Stimulated activated CD8-positive, alpha-beta memory T cell treated with anti-CD3 and anti-CD28 coated beads, Interleukin-4, amount 100 ng/mL, for 1 hour (primary cell): ENCODE results near the gene CACHD1.

Experiments used
- DNase-seq, 2 donors: peaks; one replicate each; pipeline ENCODE4 v3.0.0-alpha.2; 2020; ENCODE audit warnings: low read depth in 2 of 2, low spot score in 1 of 2

The CACHD1 gene

DNA sequence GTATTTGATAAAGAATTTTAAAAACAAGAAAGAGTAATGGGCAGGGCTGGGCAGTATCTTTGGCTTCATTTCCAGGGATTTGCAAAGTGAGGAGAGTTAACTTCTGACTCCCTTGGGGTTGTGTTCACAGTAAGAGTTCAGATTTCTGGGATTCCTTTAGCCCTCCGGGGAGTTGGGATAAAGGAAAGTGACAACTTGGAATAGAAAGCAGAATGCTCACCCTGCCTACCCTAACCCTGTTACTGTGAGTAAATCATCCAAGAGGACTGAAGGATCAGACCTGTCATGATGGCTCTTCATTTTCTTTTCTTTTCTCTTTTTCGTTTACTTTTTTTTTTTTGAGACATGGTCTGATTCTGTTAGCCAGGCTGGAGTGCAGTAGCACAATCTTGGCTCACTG, 76.1 kb downstream of the CACHD1 start:
- no peak for DNase-seq

DNA sequence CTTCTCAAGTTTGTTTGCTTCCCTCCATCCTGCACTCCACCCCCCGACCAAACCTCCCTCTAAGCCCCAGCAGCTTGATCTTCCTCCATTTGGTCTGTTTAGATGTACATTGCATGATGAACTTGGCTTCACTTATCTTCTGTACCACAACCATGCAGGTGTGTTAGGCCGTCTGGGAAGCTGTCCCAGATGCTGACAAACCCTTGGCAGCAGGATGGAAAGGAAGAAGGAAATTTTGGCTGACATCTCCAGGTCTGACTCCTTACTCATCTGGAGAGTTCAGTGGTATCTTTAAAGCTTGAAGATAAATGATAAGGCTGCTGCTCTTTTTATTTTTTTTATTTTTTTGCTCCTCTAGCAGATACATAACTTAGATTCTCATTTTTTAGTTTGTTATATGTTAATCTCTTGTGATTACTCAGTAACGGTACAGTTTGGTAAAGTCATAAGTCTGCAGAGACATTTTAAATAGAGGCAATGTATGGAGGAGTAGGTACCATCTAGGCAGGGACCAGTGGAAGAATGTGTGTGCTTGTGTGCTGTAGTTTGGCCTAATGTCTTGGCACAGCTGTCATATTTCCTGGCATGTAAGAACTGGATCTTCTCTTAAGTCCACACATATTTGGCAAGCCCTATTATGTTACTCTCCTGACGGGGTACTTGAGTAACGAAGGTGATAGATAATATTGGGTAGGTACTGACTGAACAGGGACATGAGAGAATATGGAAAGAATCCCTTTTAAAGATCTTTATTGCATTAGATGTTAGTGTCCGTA, 79.7 kb downstream of the CACHD1 start:
- no peak for DNase-seq

DNA sequence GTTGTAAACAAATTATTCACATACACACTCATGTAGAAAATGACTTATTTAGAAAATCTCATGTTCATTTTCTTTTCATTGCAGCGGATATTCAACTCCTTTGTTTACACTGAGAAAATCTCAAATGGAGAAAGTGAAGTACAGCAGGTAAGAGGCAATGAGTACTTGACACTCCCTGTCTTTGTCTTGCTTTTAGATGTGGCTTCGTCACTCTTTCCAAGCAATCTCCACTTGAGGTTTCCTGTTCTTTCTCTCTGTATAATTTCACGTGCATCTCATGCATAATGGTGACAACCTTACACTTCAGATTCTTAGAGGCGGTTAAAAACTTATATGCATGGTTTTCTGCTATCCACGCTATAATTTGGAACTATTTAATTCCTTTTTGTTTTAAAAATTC, 80.6 kb downstream of the CACHD1 start:
- no peak for DNase-seq

DNA sequence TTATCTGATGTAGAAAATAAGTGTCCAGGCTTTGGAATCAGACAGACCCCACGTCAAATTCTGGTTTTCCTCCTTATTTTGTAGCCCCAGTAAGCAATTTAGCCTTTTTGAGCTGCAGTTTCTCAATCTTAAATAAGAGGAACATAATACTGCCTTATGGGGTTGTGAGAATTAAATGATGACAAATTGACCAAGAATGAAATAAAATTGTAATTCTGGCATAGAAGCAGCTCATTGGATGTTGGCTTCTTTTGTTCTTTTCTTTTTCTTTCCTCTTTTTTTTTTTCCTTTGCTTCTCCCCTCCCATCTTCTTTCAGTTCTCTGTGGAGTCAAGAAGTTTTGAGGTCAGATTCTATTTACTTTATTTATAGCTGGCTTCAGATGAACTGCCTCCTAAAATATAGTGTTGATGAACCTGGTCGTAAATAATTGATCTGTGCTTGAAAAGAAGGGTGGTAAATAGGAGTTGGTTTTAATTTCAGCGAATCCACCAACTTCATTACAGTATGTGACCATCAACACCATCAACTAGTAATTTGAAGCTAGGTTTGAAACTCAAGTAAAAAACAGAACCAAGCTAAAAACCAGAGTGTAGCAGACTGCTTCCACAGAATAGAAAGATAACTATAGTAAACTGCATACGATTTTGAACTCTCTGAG, 81.1 kb downstream of the CACHD1 start:
- no peak for DNase-seq

DNA sequence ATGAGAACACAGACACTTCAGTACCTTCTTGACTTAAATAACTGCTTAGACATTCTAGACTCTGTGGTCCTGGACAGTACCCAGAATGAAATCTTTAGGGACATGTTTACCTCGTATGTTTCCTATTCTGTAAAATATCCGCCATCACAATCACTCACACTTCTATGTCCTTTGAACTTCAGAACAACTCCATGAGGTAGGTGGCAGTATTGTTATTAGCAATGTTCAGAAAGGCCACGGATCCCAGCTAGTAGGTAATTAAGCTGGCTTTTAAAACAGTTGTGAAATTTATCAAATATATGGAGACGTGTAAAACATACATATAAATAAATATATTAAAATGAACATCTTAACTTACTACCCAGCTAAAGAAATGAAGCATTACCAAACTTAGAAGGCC, 83.4 kb downstream of the CACHD1 start:
- no peak for DNase-seq

DNA sequence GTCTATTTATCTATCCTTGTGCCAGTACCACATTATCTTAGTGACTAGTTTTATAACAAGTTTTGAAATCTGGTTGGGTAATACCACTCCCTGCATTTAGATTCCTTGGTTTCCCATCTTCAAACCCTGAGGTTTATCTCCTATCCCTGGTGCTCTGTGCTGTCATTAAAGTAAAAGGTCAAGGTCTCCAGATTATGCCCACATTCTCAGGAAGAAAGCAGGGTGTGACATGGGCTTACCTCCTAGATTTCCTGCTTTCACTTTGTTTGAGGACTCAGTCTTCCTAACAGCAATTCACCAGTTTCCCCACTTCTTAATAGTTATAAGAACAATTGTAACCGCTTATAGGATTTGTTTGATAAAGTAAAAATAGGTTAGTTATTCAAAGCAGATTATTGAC, 86.0 kb downstream of the CACHD1 start:
- no peak for DNase-seq

DNA sequence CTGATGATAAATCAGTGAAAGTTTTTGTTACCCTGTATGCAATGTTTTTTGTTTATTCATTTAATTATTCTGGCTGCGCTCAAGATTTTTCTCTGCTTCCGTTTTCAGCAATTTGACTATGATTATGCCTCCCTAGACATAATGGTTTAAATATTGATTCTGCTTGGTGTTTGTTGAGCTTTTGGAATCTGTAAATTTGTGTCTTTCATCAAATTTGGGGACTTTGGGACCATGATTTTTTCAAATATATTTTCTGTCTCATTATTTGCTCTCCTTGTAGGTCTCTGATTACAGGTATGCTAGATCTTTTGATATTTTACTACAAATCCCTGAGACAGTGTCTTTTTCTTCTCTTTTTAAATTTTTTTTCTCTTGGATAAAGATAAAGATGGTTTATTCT, 92.1 kb downstream of the CACHD1 start:
- DNase-seq, result no peak

DNA sequence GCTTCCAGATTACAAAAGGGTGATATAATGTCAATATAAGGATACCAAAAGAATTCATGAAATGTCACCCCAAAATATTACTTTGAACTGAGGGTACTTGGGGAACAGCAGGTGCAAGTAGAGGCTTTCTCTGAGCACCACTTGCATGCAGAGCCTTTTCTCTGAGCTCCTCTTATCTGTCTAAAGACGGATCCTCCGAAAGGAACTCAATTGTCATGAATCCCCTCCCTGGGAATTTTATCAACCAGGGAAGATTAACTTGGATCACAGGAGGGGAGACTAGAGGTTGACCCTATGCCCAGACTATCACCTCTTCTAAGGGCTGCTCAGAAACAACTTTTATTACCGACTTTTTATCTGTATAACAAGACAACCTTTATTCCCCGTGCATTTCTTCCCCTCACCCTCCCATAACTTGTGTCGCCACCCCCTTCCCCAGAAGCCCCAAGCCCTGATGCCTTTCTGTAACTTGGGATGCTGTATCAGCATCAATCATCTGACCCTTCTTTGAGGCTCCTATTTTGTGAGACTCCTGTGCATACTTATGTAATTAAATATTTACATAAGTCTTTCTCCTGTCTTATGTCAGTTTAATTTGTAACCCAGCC, 94.1 kb downstream of the CACHD1 start:
- no peak for DNase-seq

DNA sequence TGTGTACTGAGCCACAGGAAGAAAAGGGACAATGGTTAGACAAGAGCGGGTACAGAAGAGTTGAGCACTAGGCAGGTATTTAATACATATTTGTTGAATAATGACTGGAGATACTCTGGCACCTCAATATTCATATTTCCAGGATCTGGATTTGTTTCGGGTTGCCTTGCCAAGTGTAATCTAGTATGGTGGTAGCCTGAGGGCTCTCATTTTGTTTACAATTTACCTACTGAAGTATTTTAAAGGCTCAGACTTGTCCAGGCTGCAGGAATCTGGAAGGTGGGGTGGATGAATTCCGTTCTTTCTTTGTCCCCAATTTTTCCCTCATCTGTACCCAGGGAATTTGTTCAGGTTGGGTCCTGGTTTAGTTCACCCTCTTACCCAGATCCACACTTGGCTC, 95.0 kb downstream of the CACHD1 start:
- DNase-seq, result no peak

DNA sequence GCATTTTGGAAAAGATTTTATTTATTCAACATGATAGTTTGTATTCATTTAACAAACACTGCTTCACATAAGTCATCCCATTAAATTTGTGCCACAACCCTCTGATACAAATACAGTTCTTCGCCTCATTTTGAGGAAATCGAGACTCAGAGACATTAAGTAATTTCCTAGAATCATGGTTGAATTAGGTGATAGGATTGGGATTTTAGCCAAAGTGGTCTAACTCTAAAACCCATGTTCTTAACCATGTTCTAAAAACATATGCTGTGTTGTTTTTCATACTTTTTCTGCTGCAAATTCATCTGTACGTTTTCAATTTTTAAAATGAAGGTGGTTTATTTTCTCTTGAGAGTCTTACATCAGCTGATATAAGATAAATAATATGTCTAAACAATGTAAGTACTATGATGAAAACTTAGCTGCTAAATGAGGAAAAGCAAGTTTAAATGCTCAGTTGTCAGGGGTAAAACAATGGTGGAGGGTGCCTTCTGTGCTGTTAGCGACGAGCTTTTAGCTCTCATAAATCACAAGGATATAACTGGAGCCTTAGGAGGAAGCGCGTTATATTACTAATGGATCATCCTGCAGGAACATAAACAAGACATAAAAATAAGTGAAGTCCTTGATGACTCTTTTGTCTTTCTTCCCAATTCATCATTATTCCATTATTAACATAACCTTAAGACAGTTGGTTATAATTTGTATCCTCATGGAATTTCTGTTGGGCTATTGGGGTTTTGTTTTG, 97.7 kb downstream of the CACHD1 start:
- DNase-seq, result no peak

DNA sequence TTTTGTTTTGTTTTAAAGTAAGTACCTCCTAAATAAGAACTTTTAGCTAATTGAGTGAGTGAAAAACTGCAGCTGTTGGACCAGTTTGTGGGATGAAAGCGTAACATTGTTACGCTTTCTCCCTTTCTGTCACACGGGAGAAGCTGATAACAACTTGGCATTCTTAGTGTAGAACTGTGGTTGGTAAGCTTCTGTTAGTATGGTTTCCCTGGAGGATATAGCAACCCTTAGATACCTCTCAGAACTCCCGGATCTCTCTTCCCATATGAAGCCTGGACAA, 98.2 kb downstream of the CACHD1 start:
- no peak for DNase-seq

DNA sequence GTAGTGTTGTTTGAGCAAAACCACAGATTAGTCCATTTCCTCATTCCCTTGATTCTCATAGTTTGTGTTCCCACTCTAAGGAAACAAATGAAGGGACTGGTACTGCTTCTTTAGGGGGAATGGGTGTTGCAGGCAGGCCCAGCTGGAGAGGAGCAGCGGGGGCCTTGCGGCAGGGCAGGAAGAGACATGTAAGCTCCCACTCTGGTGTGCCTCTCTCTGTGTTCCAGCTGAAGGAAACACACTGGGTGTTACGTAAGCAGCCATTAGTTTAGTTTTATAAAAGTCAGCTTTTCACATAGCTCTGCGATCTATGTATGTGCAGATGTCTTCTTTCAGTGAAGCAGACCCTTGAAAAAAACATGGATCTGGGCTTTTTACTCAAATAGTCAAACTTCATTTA, 99.5 kb downstream of the CACHD1 start:
- DNase-seq, result no peak

DNA sequence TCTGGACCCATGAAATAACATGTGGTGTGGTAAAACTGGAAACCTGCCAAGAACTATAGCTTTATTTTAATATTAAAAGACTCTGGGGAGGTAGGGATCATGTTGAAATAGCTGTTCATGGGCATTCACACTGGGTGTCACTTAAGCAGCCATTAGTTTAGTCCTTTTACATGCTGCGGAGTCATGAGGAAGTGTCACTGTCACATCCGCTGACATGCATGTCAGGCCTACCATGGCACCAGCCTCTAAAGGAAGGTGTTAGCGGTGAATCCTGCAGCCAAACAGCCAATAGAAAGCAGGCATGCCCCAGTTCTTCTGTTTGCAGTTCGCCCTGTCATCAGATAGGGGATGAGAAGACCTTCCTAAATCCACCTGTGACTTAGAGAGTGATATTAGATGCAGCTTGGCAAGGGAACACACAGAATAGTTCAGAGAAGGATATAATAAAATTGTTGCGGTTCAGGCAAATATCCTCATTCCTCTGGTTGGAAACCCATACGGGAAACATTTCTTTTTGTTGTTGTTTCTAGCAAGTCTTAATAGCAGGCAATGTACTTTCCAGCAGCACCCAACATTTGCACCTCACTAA, 100.4 kb downstream of the CACHD1 start:
- DNase-seq, result no peak

DNA sequence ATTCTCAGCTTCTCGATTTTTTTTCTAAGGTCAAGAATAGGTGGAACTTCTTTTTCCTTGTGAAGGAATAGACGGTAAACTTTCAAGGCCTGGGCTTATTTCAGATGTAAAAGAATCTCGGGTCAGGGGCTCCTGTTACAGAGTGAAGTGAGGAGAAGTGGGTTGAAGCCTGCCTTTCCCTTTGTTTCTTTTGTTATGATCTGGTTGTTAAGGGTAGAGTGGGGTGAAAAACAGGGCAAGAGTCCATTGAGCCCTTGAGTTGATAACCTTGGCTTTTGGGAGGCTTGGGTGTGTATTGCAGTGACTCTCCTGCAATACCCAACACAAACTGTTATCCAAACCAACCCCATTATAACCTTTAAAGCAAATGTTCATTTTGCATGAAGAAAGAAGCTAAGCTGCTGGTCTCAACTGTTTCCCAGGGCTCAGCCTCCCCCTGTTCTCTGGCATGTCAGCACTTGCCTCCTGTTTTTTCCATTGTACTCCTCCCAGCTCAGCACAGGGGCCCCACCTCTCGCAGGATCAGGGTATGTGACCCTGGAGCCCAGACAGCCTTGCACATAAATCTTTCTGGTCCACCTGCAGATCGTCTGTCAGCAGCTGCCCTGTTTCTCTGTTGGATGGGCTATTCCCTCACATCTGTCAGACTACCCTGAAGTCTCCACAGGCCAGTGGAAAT, 102.4 kb downstream of the CACHD1 start:
- no peak for DNase-seq

DNA sequence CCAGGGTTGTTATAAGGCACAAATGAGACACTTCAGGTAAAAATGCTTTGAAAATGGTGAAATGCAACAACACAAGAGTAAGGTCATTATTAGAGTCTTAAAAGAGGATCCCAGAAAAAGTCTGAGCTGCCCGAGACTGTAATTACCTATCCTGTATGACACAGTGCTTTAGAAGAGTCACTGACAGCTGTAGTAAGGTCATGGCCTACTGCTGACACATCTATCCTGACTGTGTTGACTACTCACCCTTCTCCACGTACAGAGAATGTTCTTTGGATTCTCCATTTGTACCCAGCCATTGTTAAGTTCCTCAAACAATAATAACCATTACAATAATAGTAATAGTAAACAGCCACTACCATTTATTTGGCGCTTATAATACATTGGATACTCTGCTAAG, 104.4 kb downstream of the CACHD1 start:
- DNase-seq, result no peak

DNA sequence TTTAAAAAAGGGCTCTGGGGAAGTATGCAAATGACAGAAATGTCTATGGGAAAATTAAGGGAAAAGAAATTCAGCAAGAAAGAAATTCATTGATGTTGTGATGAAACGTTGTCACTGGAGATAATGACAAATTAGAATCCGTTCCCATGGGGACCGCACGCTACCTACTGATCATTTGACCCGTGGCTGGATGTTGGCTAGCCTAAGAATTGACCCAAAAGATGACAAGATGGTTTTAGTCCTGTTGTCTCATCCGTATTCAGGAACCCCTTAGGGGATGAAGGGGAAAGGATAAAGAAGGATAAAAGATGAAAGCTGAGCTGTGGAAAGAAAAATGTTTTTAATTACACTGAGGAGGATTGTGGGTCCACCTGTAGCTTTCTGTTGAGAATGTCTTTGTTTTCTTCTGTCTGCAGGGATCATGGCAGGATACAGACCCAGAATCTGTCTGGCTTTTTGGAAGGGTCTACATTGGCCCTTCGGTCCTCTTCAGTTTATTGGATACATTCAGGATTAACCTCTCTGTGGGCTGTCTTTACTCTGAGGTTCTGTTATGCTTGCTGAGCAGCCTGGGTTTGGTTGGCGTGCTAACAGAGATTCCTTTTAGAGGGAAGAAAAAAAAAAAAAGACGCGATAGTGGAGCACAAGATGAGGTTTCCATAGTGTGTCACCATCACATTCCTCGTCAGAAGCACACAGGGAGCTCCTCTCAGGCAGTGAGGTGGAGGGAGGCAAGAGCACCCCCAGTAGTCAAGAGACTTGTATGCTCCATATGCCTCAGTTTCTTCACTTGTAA, 106.2 kb downstream of the CACHD1 start:
- no peak for DNase-seq

DNA sequence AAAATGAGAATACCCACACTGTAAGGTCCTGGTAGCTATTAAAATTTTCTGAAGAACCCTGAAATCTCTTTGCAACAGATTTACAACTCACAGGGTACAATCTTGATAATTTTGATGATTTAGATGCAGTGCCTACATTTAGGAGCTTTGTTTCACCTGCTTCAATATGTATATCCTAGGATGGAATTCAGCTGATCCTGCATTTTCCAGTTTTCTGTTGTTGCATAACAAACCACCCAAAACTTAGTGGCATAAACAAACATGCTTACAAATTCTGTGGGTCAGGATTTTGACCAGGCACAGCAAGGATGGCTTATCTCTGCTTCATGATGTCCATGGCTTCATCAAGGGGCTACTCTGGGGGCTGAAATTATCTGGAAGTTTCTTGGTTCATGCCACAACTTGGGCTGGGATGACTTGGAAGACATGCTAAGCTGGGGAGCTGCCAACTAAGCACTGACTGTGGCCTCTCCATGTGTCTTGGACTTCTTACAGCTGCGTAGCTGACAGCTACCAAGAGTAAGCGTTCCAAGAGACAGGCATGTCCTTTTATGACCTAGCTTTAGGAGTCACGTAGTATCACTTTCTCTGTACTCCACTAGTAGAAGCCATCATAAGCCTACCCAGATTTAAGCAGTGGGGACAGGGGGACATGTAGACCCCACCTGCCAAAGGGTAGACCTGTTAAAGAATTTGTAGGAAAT, 108.5 kb downstream of the CACHD1 start:
- no peak for DNase-seq

DNA sequence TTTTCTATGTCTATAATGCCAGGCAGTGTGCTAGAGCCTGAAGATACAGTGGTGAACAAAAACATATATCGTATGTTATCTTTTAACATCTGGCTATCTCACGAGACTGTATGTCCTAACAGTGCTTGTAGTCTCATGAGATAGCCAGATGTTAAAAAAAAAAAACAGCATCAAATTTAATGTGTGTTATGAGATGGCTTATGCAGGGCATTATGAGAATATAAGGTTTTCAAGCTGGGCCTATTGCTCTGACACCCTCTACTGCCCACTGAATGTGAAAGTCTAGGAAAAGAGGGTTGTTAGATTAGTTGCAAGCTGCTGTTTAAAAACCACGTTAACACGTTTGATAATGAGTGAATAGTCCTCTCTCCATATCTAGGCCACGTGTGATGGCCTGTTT, 109.8 kb downstream of the CACHD1 start:
- DNase-seq, result no peak

DNA sequence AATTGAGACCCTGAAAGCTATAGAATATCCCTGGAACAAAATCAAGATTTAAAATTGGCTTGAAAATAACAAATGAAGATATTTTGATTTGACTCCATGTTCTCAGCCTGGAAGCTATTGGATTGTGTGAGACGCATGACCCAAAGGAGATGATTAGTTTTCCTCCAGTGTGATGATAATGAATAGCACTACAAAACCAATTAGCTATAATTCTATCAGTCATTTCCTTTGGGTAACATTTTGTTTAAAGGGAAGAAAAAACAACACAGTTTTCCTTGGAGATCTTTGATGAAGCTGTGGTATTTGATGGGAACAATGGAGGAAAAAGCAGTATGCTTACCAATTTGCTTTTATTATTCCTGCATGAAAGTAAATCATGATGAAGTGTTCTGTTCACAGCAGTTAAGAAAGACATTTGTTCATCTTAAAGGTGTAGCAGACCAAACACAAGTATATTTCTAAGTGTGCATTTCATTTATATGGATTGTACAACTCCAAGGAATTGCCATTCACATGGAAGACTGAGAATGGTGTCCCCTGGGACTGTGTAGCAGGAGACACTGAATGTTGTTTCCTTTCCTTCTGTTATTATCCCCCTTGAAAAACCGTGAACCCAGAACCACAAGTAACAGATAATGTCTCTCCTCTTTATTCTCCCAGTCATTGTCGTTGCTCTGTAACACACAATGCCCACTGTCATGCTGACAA, 111.4 kb downstream of the CACHD1 start:
- DNase-seq, result no peak
